HUDEP-2 (cell line): ENCODE results near the gene SERGEF.

Experiments used
- DNase-seq, 76 experiments: peaks; one replicate each; lab custom pipeline; 2025; ENCODE audit not compliant: unreplicated experiment in 76 of 76; lab: John Stamatoyannopoulos, UW

SERGEF gene

DNA sequence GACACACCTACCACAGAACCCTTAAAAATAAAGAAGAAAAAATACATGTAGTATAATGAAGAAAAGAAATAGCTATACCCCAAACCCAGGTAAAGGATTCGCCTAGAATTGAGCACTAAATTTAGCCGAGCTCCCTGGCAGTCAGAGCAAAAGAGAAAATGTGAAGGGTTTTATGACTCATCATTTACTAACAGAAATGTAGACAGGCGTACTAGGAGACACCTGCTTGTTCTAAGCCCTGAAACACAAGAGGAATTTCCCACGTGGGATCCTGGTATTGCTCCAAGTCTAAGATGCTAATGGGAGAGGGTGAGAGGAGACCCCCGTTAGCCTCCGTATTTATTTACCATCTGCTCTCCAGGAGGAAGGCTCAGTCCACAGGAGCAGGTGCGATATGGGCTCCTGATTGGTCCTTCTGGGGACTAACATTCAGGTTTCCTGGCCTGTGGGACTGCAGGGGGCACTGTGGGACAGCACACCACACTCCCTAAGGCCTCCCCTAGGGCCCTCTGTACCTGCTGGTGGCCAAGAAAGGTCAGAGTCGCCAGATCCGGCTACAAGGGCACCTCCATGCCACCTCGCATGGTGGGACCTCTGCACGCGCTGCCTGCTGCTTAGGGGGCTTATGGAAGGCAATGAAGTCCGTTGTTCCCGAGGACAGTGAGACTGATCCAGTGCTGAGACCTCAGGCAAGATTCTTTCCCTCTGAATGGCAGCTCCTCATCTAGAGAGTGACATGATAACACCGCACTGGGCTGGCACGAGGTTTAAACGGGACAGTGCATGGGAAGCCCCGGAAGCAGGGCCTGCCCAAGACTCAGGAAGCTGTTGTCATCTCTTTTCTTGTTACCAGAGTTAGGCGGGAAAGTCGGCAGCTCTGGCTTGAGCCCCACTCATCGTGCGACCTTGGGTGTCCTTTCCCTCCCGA lies 252.5 kb downstream of the SERGEF start:
- peak in 51 of 76 experiments; percentile 2 to 63 (median 21) for DNase-seq

DNA sequence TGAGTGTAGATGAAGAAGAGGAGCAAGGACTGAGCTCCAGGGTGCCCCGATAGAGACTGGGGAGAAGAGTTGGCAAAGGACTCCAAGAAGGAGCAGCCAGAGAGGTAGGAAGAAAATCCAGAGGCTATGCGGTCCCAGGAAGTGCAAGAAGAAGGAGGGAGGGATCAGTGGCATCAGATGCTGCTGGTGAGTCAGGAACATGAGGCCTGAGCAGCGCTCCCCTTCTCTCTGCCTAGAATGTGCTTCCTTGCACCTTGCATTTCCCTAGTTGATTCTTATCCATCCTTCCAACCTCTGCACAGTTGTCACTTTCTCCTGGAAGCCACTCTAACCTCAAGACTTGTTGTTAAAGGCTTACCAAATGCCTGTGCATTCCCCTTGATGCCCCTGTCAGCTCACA lies 257.0 kb downstream of the SERGEF start:
- DNase-seq: no peak

DNA sequence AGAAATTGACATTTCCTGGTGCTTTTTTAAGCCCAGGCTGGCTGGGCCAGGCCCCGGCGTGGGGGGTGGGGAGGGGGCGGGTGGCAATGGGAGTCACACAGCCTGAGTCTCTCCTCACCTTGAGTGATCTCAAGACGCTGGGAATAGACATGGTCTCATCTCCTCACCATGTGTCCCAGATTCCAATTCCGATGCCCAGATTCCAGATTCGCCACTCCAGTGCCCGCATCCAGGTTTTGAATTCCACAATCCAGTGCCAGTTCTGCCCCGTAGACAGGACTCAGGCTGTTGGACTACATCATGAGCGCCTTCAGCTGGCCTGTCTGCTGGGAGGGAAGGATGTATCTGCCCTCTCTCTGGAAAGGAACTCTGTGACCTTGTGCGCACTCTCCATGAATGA lies 259.2 kb downstream of the SERGEF start:
- no peak for DNase-seq

DNA sequence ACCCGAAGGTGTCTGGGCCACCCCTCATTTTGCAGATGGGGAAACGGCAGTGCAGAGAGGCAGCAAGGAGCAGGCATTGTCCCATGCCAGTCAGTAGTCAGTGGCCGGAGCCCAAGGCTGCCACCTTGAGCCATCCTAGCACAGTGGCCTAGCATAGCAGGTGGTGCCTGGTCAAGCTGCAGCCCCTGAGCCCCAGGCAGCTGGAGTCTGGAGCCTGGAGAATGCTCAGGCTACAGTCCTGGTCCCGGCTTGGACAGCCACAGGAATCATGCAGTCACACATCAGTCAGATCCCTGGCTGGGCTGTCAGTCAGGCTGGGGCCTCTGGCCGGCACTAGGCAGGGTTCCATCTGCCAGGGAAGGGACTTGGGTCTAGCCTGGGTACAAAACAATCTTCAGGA lies 259.7 kb downstream of the SERGEF start:
- no peak for DNase-seq

DNA sequence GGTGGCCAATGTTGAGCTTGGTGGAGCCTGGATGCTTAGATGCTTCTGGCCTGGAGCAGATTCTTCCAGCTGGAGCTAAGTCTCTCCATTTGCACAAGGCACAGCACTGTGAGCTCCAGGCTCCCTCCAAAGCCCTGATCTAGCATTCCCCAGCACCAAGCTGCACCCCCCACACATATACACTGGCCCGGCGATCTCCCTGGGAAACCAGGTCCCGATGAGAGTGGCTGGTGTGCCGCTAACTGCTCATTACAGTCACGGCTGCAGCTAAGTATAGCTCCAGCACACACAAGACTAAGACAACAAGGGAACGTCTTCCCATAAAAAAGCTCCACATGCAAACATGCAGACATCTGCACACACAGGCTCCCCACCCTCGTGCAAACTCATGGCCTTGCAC lies 260.7 kb downstream of the SERGEF start:
- DNase-seq: no peak

DNA sequence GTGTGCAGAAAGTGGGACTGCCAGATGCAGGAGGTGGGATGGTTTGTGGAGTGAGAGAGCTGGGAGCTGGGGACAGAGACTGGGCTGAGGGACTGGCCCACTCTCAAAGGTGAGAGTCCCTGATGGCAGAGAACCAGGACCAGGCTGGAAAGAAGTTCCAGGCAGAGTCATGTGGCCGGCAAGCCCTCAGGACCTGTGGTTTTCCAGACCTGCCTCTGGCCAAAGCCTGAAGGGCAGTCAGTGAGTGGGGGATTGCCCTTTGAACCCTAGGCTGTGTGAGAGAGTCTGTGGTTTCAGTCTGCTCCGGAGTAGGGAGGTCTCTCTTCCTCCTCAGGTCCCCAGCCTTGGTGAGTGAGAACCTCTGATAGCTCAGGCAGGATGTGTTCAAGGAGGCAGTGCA lies 261.3 kb downstream of the SERGEF start:
- DNase-seq: no peak

DNA sequence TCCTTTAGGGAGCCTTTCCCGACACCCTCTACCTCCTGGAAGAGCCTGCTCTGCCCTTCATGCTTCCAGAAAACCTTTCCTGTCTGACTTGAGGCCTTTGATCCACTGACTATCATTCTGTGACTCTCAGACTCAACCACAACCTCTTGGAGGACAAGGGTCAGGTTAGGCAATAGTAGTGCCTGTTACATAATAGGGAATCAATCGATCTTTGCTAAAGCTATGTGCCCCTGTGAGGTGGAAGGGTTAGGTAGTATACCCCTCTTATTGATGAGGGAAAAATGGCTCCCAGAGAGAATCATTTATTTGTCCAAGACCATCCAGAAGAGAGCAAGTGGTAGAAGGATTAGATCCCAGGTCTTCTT lies 262.1 kb downstream of the SERGEF start:
- DNase-seq: no peak

DNA sequence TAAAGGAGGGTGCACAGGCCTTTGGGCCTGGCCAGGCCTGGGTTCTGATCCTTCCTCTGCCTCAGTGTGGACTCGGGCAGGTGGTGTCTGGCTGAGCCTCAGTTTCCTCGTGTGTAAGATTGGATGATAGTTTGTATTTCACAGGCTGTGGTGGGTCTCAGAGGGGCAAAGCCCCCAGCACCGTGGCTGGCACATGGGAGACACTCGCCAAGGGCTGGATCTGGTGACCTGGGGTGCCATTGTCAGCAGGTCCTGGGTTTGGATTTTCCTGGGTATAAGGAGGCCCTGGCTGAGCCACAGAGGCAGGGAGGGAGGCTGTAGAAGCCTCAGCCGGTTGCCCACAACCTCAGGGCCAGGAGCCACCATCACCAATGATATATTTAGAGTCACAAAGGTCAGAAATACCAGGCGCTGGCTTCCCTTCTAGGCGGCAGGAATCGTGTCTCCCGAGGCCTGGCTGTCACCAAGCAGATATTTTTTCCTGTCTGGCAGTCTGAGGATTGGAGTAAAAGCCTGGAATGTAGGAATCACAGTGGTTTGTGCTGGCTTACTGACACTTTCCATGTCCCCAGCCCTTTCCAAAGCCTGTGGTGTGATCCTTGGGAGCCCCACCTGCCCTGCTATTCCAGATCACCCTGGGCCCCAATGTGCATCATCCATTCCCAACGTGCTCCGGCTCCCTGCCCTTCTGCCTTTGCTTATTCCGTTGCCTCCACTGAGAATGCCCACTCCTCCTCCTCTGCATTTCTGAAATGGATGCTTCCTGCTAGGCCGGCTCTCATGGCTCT lies 262.6 kb downstream of the SERGEF start:
- DNase-seq: no peak

DNA sequence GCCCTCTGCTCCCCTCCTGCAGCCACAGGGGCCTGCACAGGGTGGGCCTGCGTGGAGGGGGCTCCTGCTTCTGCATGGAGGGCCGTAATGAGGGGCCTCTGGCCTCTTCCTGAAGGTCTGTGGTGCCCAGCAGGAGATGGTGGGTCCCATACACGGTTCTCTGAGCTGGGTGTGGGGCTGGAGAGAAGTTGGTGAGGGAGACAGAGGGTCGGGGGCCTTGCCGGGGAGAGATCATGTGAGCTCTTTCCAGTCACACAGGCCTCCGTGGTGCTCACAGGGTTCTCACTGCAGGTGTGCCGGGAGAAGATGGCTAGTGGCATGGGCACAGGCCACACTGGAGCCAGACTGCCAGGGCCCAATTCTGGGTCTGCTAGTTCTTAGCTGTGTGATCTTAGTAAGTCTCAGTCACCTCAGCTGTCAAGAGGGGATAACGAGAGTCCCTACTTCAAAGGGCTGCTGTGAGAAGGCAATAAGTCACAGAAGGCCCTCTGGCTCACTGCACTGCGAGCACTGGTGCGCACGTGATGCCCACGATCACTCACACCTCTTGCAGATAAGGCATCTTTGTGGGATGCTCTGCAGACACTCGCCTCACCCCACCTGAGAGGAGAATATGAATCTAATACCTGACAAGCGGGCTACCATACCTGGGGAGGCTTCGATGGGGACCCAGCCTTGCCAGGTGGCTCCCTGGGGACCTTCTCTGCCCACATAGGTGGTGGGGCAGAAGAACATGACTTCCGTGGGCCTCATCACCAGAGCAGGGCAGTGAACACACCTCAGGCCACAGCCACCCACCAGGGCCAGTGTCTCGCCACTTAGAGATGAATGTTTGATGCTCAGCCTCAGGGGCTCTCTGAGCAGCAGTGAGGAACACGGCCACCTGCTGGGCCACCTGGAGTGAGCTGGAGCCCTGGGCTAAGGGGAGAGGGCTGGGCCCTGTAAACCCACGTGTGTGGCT lies 263.8 kb downstream of the SERGEF start:
- DNase-seq: no peak

DNA sequence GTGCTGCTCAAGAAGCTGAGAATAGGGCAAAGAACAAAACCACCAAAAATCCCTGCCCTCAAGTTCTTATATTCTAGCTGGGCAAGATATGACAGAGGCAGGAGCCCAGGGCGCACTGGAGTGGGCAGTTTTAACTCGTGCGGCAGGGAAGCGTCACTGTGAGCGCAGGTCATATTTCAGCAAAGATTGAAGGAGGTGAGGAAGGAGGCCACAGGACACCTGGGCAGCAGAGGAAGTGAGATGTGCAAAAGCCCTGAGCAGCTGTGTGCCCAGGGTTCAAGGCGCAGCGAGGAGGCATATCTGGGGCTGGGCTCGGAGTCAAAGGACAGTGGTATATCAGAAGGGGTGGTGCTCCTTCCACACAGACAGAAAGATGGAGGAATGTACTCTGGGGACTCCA lies 264.8 kb downstream of the SERGEF start:
- DNase-seq: no peak

DNA sequence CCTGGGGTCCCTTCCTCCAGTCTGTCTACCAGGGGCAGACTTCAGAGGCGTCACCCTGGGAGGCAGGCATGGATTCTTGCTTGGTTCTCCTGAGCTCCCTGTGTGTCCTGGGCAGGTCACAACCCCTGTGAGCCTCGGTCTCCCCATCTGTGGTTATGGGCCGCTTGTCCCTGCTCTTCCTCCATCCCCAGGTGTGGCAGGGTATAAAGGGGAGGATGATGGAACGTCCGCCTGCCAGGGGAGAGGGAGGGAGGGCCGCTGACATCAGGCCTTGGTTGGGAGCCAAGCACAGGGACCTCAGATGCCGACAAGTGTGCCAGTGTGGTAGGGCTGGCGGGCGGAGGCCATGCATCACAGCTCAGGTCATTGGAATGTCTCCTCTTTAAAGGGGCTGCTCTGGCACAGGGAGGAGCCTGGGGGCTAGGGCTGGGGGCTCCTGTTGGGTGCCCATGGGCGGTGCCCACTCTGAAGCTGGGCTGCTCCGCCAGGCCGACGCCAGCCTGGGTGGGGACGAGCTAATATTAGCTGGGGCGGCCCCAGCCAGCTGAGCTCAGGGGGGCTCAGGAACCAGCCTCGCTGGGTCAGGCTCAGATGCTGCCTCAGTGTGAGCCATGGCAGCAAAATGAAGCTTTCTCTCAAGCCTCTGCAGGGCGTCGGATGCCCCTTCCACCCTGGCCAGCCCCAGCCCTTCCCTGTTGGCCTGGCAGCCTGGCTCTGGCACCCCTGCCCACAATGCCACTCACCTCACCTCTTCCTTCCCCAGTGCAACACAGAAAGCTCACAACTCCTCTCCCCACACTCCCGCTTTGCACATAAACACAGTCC lies 265.5 kb downstream of the SERGEF start:
- DNase-seq: no peak

DNA sequence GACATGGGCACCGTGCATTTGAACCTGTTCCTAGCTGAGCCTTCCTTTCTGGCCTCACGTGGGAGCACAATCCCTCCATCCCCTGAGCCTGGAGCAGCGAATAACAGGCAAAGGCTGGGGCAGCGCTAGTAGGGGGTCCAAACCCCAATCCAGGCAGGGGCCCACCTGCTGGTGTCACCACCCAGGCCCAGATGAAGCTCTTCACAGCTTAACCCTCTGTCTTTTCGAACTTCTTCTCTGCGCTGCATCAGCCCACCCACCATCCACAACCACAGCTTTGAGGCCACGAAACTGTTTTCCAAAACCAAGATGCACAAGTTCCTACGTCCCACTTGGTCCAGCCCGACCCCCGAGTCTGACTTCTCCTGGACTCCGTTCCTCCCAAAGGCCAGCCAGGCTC lies 266.8 kb downstream of the SERGEF start:
- DNase-seq: no peak

DNA sequence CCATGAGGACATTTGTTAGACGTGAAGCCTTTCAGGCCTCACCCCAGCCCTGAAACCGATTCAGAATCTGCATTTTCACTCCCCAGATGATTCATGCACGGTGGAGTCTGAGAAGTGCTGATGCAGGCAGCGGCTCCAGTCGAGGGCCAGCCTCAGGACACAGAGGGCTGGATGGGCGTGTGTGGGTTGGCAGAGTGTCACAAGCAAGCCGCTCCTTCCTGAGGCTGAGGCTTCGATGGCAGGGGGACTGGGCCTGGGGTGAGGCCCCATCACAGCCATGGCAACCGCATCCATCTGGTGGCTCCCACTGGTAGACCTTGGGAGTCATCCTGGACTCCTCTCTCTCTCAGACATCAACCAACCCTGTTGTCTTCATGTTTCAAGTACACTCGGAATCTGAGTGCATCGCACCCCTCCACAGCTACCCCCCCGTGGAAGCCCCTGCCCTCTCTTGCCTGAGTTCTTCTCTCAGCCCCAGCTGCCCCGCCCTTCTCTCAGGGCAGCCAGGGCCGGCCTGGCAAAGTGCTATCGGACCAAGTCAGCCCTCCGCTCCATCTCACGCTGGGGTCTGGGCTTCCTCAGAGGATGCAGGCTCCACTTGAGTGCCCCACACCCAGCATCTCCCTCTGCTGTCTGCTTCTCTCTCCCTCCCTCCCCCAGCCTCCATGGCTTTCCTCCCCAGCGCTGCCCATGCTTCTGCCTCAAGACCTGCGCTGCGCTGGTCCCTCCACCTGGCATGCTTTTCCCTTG lies 267.6 kb downstream of the SERGEF start:
- DNase-seq: no peak

DNA sequence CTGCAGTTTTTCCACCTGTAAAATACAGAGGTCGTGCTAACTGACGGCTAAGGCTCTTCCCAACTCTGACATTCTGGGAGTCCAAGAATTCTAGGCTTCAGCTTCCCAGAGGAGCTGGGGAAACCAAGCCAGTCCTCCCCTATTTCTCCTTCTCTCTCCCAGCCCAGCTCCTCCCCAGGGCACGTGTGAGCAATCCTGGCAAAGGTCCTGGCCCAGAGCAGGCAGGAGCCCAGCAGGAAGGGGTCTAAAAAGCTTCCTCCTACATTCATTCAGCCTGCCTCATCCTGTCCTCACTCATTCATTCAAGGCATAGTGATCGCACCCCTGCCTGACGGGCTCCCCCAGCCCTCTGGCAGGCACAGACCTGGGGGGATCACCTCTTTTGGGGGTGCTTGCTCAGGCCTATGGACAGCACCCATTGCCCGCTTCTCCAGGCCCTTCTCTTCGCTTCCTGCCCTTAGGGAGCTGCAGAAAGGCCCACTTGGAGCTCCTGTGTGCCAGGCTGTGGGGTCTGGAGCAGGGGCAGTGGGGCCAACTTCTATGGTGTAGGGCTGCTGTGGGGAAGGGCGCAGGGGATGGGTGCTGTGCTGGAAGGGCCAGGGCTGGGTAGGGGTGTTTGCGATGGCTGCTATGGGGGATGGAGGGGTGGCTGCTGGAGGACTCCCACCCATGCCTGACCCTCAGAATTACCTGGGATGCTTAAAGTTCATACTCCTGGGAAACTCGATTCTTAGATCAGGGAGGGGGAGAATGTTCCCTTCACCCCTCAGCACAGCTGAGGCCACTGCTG lies 268.5 kb downstream of the SERGEF start:
- DNase-seq: no peak

DNA sequence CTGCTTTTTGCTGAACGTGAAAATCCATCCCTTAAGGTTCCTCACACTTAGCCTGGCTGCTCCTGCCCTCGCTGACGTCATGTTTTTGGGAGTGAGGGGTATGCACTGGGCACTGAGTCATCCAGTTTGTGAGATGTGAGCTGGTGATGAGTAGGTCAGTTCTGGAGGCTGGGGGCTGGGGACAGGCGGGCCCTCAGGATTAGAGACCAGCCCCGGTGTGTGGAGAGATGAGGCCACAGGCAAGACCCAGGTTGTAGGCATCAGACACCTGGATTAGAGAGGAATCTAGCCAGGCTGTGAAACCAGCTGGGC lies 269.1 kb downstream of the SERGEF start:
- no peak for DNase-seq

DNA sequence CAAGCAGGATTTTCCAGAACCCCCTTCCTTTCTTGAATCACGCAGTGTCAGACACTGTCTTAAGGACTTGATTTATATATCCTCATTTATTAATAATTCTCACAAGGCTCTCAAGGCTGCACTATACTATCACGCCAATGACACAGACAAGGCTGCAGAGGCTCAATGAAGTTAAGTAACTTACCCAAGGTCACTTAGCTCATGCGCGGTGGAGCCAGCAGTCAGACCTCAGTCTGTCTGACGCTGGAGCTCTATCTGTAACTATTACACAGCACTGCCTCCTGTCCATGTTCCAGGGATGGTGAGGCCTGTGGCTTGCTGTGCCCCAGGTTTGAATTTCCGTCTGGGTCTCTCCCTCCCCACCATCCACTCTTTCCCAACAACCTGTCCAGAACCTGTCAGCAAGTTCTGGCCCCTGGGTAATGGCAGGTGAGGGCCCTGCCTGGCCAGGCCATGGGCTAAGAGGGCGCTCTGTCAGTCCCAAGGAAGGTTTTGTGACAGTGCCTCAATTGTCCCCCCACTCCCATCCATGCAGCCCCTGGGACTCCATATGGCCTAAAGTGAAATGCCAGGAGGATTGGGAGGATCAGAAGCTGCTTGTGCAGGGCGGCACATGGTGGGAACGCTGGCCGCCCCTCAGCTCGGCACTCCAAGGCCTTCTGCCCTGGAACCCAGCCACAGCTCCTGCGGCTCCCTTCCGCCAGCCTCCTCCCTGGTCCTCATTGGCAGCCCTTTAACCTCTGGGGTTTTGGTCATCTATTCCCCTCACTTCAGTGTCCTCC lies 269.6 kb downstream of the SERGEF start:
- DNase-seq: no peak

DNA sequence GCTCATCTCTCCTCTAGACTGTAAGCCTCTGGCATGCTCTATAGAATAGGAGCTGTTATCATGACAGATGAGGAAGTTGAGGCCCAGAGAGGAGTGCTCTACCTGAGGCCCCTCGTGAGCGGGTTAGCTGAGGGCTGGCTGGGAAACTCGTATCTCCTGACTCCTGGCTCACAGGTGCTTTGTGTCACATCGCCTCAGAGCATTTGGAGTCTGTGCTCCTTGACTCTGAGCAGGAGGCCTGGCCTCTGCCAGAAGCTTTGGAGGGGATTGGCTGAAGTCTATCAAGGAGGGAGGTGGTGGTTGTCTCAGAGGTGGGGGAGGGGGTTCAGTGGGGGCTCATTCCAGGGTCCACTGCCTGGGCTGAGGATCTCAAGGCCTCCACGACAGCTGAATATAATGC lies 270.8 kb downstream of the SERGEF start:
- no peak for DNase-seq

DNA sequence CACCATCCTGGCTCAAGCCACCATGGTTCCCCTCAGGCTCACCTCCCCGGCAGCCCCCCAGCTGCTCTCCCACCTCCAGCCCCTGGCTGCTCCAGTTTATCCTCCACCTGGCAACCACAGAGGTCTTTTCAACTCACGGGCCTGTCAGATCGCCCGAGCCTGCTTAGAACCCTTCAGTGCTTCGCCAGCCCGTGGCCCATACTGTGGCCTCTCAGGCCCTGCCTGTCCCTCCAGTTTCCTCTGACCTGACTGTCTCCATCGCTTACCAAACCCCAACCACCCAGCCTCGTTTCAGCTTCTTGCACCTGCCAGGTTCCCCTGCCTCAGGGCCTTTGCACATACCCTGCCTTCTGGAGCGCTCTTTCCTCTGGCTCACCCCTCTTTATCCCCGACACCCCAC lies 271.4 kb downstream of the SERGEF start:
- DNase-seq: no peak
